ENCODE results near the gene PTPRD. TPM values are rescaled to one million over a fixed set of nuclear protein-coding genes. Genes with fewer than 3 reads are reported as not detected.

Gene PTPRD
- total and polyA plus RNA-seq, 2 experiments from 2014 or later = 11.5 to 58.0 TPM

DNA sequence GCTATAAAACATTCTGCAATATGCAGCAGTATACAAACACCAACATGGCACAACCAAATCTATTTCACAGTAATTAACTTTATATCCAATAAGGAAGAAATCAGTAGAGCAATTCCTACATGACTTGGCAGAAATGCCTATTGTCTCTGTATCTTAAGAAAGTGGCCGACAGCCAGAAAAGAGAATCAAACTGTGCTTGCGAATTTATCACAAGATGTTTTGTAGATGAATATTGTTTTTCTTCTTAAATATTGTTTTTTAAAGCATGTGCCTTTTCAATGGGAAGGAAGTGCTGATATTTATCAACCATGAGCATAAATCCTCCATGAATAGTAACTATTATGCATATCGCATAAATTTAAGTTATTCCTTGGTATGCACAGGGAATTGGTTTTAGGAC lies 2311.5 kb downstream of the PTPRD start (continued):
- TF ChIP-seq, protein P1, sequence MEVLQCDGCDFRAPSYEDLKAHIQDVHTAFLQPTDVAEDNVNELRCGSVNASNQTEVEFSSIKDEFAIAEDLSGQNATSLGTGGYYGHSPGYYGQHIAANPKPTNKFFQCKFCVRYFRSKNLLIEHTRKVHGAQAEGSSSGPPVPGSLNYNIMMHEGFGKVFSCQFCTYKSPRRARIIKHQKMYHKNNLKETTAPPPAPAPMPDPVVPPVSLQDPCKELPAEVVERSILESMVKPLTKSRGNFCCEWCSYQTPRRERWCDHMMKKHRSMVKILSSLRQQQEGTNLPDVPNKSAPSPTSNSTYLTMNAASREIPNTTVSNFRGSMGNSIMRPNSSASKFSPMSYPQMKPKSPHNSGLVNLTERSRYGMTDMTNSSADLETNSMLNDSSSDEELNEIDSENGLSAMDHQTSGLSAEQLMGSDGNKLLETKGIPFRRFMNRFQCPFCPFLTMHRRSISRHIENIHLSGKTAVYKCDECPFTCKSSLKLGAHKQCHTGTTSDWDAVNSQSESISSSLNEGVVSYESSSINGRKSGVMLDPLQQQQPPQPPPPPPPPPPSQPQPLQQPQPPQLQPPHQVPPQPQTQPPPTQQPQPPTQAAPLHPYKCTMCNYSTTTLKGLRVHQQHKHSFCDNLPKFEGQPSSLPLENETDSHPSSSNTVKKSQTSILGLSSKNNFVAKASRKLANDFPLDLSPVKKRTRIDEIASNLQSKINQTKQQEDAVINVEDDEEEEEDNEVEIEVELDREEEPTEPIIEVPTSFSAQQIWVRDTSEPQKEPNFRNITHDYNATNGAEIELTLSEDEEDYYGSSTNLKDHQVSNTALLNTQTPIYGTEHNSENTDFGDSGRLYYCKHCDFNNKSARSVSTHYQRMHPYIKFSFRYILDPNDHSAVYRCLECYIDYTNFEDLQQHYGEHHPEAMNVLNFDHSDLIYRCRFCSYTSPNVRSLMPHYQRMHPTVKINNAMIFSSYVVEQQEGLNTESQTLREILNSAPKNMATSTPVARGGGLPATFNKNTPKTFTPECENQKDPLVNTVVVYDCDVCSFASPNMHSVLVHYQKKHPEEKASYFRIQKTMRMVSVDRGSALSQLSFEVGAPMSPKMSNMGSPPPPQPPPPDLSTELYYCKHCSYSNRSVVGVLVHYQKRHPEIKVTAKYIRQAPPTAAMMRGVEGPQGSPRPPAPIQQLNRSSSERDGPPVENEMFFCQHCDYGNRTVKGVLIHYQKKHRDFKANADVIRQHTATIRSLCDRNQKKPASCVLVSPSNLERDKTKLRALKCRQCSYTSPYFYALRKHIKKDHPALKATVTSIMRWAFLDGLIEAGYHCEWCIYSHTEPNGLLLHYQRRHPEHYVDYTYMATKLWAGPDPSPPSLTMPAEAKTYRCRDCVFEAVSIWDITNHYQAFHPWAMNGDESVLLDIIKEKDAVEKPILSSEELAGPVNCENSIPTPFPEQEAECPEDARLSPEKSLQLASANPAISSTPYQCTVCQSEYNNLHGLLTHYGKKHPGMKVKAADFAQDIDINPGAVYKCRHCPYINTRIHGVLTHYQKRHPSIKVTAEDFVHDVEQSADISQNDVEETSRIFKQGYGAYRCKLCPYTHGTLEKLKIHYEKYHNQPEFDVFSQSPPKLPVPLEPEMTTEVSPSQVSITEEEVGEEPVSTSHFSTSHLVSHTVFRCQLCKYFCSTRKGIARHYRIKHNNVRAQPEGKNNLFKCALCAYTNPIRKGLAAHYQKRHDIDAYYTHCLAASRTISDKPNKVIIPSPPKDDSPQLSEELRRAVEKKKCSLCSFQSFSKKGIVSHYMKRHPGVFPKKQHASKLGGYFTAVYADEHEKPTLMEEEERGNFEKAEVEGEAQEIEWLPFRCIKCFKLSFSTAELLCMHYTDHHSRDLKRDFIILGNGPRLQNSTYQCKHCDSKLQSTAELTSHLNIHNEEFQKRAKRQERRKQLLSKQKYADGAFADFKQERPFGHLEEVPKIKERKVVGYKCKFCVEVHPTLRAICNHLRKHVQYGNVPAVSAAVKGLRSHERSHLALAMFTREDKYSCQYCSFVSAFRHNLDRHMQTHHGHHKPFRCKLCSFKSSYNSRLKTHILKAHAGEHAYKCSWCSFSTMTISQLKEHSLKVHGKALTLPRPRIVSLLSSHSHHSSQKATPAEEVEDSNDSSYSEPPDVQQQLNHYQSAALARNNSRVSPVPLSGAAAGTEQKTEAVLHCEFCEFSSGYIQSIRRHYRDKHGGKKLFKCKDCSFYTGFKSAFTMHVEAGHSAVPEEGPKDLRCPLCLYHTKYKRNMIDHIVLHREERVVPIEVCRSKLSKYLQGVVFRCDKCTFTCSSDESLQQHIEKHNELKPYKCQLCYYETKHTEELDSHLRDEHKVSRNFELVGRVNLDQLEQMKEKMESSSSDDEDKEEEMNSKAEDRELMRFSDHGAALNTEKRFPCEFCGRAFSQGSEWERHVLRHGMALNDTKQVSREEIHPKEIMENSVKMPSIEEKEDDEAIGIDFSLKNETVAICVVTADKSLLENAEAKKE (CRISPR knock-in tag; IDR thresholded peaks at IDR 0.05) = no peak

DNA sequence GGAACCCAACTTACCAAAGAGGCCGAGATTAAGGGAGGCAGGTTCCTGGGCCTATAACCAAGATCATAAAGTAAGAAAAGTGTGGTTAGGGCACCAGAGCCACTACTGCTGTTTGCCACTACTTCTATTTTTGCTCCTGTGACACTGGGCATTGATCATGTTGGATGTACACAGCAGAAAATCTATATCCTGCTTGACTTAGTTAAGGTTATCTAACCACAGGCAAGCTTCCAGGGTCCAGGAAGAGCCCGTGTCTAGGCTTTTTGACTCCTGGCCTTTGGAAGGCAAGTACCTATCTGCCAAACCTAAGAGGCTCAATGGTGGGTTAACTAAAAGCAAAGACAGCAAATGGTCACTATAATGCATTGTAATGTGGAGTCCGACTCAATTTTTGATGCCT lies 2315.8 kb downstream of the PTPRD start:
- no peaks in the 10 kb centered on the region for H3F3A ChIP-seq (replicated peaks; ENCODE audit: low read depth)
- no peak overlapping the region for H3K4me2 ChIP-seq
- H4K20me1 ChIP-seq (replicated peaks; ENCODE audit: insufficient read depth) = no peaks in the 10 kb centered on the region
- no peaks in the 10 kb centered on the region for H3K27me3 Mint-ChIP-seq (ENCODE audit: insufficient read depth, low read depth, poor library complexity)
- DNase-seq (ENCODE audit: low spot score) (no peak), ATAC-seq (no peak)
- TF ChIP-seq, protein P2, sequence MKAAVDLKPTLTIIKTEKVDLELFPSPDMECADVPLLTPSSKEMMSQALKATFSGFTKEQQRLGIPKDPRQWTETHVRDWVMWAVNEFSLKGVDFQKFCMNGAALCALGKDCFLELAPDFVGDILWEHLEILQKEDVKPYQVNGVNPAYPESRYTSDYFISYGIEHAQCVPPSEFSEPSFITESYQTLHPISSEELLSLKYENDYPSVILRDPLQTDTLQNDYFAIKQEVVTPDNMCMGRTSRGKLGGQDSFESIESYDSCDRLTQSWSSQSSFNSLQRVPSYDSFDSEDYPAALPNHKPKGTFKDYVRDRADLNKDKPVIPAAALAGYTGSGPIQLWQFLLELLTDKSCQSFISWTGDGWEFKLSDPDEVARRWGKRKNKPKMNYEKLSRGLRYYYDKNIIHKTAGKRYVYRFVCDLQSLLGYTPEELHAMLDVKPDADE (IDR thresholded peaks at IDR 0.05) = no peak
- TF ChIP-seq, protein P3, sequence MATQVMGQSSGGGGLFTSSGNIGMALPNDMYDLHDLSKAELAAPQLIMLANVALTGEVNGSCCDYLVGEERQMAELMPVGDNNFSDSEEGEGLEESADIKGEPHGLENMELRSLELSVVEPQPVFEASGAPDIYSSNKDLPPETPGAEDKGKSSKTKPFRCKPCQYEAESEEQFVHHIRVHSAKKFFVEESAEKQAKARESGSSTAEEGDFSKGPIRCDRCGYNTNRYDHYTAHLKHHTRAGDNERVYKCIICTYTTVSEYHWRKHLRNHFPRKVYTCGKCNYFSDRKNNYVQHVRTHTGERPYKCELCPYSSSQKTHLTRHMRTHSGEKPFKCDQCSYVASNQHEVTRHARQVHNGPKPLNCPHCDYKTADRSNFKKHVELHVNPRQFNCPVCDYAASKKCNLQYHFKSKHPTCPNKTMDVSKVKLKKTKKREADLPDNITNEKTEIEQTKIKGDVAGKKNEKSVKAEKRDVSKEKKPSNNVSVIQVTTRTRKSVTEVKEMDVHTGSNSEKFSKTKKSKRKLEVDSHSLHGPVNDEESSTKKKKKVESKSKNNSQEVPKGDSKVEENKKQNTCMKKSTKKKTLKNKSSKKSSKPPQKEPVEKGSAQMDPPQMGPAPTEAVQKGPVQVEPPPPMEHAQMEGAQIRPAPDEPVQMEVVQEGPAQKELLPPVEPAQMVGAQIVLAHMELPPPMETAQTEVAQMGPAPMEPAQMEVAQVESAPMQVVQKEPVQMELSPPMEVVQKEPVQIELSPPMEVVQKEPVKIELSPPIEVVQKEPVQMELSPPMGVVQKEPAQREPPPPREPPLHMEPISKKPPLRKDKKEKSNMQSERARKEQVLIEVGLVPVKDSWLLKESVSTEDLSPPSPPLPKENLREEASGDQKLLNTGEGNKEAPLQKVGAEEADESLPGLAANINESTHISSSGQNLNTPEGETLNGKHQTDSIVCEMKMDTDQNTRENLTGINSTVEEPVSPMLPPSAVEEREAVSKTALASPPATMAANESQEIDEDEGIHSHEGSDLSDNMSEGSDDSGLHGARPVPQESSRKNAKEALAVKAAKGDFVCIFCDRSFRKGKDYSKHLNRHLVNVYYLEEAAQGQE (IDR thresholded peaks at IDR 0.05; ENCODE audit: unreplicated experiment) = no peak
- no peak overlapping the region for H3K4me3 ChIP-seq
- H3K4me1 Mint-ChIP-seq = no peaks in the 10 kb centered on the region
- H3K36me3 Mint-ChIP-seq (ENCODE audit: low read depth) = no peaks in the 10 kb centered on the region
- peaks cover 10% of the 10 kb centered on the region; the same call in 1 of the 2 replicates for H3K9me2 ChIP-seq (ENCODE audit: insufficient read depth)
- H3K27ac ChIP-seq (ENCODE audit: low read depth) = no peak overlapping the region
- H3K4me1 ChIP-seq (ENCODE audit: insufficient read depth) = no peaks in the 10 kb centered on the region
- H3K27me3 ChIP-seq (ENCODE audit: insufficient read depth) = no peaks in the 10 kb centered on the region
- H2AFZ ChIP-seq = no peak overlapping the region
- no peak overlapping the region for H3K27ac Mint-ChIP-seq
- H3K4me3 Mint-ChIP-seq = no peak overlapping the region
- no peaks in the 10 kb centered on the region for H3K79me2 ChIP-seq (replicated peaks; ENCODE audit: insufficient read depth)
- H3K9me3 Mint-ChIP-seq = no peaks in the 10 kb centered on the region
- H3K36me3 ChIP-seq (ENCODE audit: insufficient read depth) = no peaks in the 10 kb centered on the region
